GM18951 (cell line): ENCODE measurements around the gene AUH.

Source experiments
- POLR2A ChIP-seq: IDR thresholded peaks from 4 replicates; pipeline ENCODE4 v1.6.1; 2011; ENCODE audit warnings: mild to moderate bottlenecking; ENCODE audit not compliant: insufficient read length, insufficient read depth; ENCODE audit errors: extremely low read depth
- in situ Hi-C: fragments of 300-500 bp; cut with MboI; formaldehyde crosslinking; loops from one replicate; pipeline ENCODE4 v1.12.0; 2022; ENCODE audit warnings: low sequenced_read_pairs, mixed read lengths, inconsistent platforms; ENCODE audit not compliant: unreplicated experiment

Gene AUH

GRCh38 chr9:91190062-91190461 lies 171.7 kb downstream of the AUH start:
- TF ChIP-seq POLR2A = no peak
- in situ Hi-C loops = no loop called here

GRCh38 chr9:91188719-91189590 lies 172.8 kb downstream of the AUH start:
- TF ChIP-seq POLR2A = no peak
- in situ Hi-C loops = no loop called here

DNA sequence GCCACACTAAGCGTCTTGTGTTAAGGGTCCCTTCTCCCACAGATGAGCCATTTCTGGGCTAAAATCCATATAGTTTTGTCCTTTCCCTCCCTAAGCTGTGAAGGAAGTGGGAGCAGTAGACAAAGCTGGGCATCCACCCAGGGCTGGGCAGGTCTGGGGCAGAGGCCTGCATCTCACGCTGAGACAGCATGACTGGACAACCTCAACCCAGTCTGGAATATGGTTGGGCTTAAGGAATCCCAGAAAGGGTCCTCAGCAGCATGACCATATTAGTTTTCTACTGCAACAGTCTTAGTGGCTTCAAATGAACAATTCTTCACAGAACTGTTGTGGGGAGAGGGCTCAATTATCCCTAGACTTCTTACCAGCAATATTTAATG lies 173.8 kb downstream of the AUH start:
- TF ChIP-seq POLR2A = no peak
- in situ Hi-C loops = no loop called here

GRCh38 chr9:91187311-91187964 lies 174.3 kb downstream of the AUH start:
- TF ChIP-seq POLR2A = no peak
- in situ Hi-C loops = no loop called here

DNA sequence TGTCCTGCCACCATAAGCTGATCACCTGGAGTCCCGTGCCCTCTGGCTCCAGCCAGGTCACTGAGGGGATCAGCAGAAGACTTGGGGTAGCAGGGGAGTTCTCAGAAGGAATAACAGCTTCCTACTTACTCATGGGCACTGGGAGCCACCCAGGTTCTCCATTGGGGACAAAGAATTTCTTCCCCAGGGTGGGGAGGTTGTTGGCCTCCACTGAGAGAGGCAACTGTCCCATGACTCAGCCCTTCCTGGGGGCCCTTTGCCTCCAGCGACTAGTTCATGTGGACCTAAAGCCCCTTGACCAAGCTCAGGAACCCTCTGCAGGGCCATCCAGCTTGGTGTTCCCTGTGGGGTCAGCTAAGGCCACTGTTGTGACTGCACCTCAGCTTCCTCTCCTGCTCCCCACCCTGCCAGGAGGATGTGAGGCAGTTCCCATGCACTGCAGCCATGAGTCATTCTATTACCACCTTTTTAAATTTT lies 175.0 kb downstream of the AUH start:
- no peak for TF ChIP-seq POLR2A
- in situ Hi-C loops = no loop called here

- in situ Hi-C loops = no loop called here
- TF ChIP-seq POLR2A = no peak
Observed at GRCh38 chr9:91185193-91185886, 176.4 kb downstream of the AUH start.

DNA sequence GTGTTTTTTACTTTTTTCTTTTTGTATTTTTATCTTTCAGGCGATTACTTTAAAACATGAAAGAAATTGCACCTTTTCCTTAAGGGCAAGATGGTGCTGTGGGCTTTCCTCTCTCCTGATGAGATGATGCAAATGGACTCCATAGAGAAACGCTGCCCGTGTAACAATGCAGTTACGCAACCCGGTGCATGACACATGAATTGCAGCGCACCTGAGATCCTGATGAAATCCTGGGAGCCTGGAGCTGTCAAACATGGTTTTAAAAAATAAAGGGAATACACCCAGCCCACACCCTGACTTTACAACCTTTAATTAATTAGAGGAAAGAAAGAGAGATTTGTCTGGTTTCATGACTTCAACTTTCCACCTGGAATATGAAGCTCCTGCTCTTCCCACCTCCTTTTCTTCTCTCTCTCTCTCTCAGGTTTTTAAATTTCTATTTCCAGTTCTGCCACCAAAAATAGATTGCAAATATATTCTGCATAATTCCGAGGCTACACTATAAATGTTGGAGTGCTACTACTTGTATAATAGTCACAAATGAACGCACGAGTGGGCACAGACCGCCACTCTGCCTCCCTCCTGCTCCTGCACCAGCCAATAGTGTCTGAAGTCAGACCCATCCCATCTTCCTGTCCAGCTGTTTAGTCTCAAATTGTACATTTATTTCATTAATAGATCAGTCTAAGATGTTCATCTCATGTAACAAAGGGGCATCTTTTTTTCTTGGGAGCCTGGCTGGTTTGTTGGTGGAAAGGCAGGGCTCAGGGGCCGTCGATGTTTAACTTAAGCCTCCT lies 179.1 kb downstream of the AUH start:
- no peak for TF ChIP-seq POLR2A
- in situ Hi-C loops = no loop called here

DNA sequence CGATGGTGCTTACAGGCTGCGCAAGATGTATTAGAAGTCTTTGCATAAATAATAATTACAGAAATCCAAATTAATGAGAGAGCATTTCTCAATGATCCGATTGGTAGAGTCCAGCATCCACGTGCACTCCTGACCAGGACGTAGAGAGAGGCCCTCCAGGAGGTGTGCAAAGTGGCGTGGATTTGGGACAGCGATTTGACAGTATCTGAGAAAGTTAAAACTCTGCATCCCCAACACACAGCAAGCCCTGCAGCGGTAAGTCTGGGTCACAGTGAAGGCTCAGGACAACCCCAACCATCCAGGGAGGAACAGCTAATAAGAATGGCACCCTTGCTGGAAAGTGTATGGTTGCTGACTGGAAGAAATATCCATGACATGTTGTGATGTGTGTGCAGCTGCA lies 180.2 kb downstream of the AUH start:
- in situ Hi-C loops = no loop called here
- TF ChIP-seq POLR2A = no peak

- no peak for TF ChIP-seq POLR2A
- in situ Hi-C loops = no loop called here
Observed at GRCh38 chr9:91180930-91181268, 180.8 kb downstream of the AUH start.

GRCh38 chr9:91180240-91180929 lies 181.3 kb downstream of the AUH start:
- TF ChIP-seq POLR2A = no peak
- in situ Hi-C loops = no loop called here

GRCh38 chr9:91179237-91180138 lies 182.2 kb downstream of the AUH start:
- in situ Hi-C loops = no loop called here

More at GRCh38 chr9:91179237-91180138, 182.2 kb downstream of the AUH start:
- no peak for TF ChIP-seq POLR2A
